ENCODE data around the gene ICOSLG. TPM values are rescaled to one million over a fixed set of nuclear protein-coding genes. Genes with fewer than 3 reads are reported as not detected.
"Not testable (repeated sequence)": the region's sequence is repeated elsewhere in the genome, so short reads cannot be mapped to it uniquely, and the experiment has no call there.

Gene ICOSLG
- total and polyA plus RNA-seq, 2 of the 13 experiments (the other 11 are each of a cell fraction or from before 2014, with no cell fraction given), result 0.51 to 1.3 TPM

DNA sequence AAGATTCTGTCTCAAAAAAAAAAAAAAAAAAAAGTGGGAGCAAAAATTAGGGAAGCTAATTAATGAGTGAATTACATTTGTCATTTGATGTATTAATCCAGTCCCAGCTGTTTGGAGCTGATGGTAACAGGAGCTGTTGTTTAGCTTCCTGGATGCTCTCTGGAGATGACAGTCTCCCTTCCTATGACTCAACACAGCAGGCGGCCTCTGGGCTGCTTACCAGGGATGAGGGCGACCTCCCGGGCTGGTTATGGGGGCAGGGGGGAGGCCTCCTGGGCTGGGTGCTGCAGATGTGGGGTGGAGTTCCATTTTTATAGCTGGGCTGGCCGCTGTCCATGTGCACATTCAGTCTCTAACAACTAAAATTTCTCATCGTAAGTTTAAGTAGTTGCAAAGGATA, 47.6 kb downstream of the ICOSLG start:
- H3K27ac ChIP-seq (ENCODE audit: extremely low read length, insufficient read depth, low read length); H3K27me3 ChIP-seq (ENCODE audit: control insufficient read depth in 1 of 2, insufficient read depth in 2 of 2, low read length in 2 of 2); DNase-seq (ENCODE audit: low spot score); H3K79me2 ChIP-seq (ENCODE audit: insufficient read depth, low read length); FAIRE-seq; H3K9ac ChIP-seq (ENCODE audit: insufficient read depth, low read depth, low read length); BruUV-seq (replicated peaks); H2AFZ ChIP-seq (ENCODE audit: low read length); CTCF ChIA-PET (ENCODE audit: low intra/inter-chr PET ratio, low total read pairs); POLR2A ChIA-PET; in situ Hi-C loops (cut with HindIII; ENCODE audit: extremely low pct_ligation_motif_present, low pct_unique_long_range_greater_than_20kb); H4K20me1 ChIP-seq (ENCODE audit: insufficient read depth, low read length); H3K9me3 ChIP-seq (ENCODE audit: low read length); ATAC-seq; H3K4me3 ChIP-seq (replicated peaks in 1 of 3; ENCODE audit: insufficient read depth in 1 of 3, low read depth in 2 of 3, low read length in 3 of 3); H3K36me3 ChIP-seq (replicated peaks in 1 of 2; ENCODE audit: control insufficient read depth in 1 of 2, insufficient read depth in 2 of 2, low read length in 2 of 2); H3K4me2 ChIP-seq (ENCODE audit: low read depth, low read length); H3K4me1 ChIP-seq (ENCODE audit: insufficient read depth, low read length); intact Hi-C loops (cut with micrococcal nuclease; ENCODE audit: unreplicated experiment): not testable (repeated sequence)
- WGBS (ENCODE audit: low lambda C conversion rate), result 100% methylated on average over 1 of the region's 5 CpGs

DNA sequence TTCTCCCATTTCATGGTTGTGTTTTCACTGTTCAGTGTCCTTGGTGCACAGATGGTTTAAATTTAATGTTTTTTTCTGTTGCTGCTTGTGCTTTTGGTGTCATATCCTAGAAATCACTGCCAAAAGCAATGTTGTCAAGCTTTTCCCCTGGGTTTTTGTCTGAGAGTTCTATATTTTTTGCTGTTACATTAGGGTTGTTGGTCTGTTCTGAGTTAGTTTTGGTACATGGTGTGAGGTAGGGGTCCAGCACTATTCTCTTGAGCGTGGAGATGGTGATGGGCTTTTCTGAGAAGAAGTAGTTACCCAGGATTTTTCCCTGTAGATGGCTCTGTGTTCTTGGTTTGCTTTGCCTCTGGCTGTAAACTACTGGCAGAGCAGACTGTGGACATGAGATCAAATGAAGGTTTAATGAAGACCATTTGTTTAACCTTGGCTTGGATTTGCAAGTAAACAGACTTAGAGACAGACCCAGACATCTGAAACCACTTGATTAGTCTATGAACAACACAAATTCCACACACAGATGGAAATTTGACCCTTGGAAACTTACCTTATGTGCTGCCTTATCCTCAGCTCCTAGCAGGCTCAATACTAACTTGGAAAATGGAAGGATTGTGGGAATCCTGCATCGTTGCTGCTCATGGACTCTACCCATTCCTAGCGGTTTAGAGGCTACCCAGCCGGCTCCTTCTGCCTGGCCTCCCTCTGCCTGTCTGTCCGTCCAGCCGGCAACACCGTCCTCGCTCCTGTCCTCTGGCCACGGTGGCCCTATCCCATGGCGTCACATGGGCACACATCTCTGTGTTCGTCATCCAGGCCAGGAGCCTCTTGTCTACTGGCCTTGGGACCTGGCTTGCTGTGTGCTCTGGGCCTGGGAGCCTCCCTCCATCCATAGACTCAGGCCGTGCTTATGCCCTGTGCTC, 50.1 kb downstream of the ICOSLG start:
- H3K9me3 ChIP-seq (ENCODE audit: low read length); intact Hi-C loops (cut with micrococcal nuclease; ENCODE audit: unreplicated experiment); H3K9ac ChIP-seq (ENCODE audit: insufficient read depth, low read depth, low read length); H3K4me1 ChIP-seq (ENCODE audit: insufficient read depth, low read length); DNase-seq (ENCODE audit: low spot score); FAIRE-seq; in situ Hi-C loops (cut with HindIII; ENCODE audit: extremely low pct_ligation_motif_present, low pct_unique_long_range_greater_than_20kb); H3K4me3 ChIP-seq (replicated peaks in 1 of 3; ENCODE audit: insufficient read depth in 1 of 3, low read depth in 2 of 3, low read length in 3 of 3); BruUV-seq (replicated peaks); POLR2A ChIA-PET; H3K27me3 ChIP-seq (ENCODE audit: control insufficient read depth in 1 of 2, insufficient read depth in 2 of 2, low read length in 2 of 2); H3K79me2 ChIP-seq (ENCODE audit: insufficient read depth, low read length); H4K20me1 ChIP-seq (ENCODE audit: insufficient read depth, low read length); H2AFZ ChIP-seq (ENCODE audit: low read length); H3K36me3 ChIP-seq (replicated peaks in 1 of 2; ENCODE audit: control insufficient read depth in 1 of 2, insufficient read depth in 2 of 2, low read length in 2 of 2); H3K27ac ChIP-seq (ENCODE audit: extremely low read length, insufficient read depth, low read length); CTCF ChIA-PET (ENCODE audit: low intra/inter-chr PET ratio, low total read pairs); H3K4me2 ChIP-seq (ENCODE audit: low read depth, low read length): not testable (repeated sequence)
- ATAC-seq, result peak; percentile 27; the same call in 1 of the 3 replicates
- 62% methylated on average over 7 of the region's 12 CpGs for WGBS (ENCODE audit: low lambda C conversion rate)

DNA sequence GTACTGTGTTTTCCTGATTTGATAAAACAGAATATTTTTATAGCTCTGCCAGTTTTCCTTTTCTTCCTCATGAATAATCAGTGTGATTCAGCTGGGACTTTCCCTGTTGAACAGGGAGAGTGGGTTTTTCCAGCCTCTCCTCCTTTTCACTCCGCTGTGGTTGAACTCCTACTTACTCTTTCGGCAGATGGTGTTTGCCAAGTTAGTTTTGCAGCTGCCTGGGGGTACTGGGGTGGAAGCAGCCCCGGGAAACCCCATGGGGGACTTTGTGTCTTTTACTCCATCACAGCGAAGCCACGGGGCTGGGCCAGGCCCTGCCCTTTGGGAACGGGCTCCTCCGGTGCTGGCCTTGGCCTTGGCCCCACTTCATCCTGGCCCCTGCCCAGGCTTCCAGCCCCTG, 55.9 kb downstream of the ICOSLG start:
- H4K20me1 ChIP-seq (ENCODE audit: insufficient read depth, low read length); DNase-seq (ENCODE audit: low spot score); H3K27ac ChIP-seq (ENCODE audit: extremely low read length, insufficient read depth, low read length); in situ Hi-C loops (cut with HindIII; ENCODE audit: extremely low pct_ligation_motif_present, low pct_unique_long_range_greater_than_20kb); BruUV-seq (replicated peaks); H3K4me1 ChIP-seq (ENCODE audit: insufficient read depth, low read length); H3K79me2 ChIP-seq (ENCODE audit: insufficient read depth, low read length); H3K9me3 ChIP-seq (ENCODE audit: low read length); H3K4me3 ChIP-seq (replicated peaks in 1 of 3; ENCODE audit: insufficient read depth in 1 of 3, low read depth in 2 of 3, low read length in 3 of 3); H3K9ac ChIP-seq (ENCODE audit: insufficient read depth, low read depth, low read length); H3K36me3 ChIP-seq (replicated peaks in 1 of 2; ENCODE audit: control insufficient read depth in 1 of 2, insufficient read depth in 2 of 2, low read length in 2 of 2); H2AFZ ChIP-seq (ENCODE audit: low read length); intact Hi-C loops (cut with micrococcal nuclease; ENCODE audit: unreplicated experiment); H3K27me3 ChIP-seq (ENCODE audit: control insufficient read depth in 1 of 2, insufficient read depth in 2 of 2, low read length in 2 of 2); FAIRE-seq; H3K4me2 ChIP-seq (ENCODE audit: low read depth, low read length); ATAC-seq; CTCF ChIA-PET (ENCODE audit: low intra/inter-chr PET ratio, low total read pairs); POLR2A ChIA-PET: not testable (repeated sequence)
- WGBS (ENCODE audit: low lambda C conversion rate), result no CpG with 5 or more reads among the region's 7 CpGs

DNA sequence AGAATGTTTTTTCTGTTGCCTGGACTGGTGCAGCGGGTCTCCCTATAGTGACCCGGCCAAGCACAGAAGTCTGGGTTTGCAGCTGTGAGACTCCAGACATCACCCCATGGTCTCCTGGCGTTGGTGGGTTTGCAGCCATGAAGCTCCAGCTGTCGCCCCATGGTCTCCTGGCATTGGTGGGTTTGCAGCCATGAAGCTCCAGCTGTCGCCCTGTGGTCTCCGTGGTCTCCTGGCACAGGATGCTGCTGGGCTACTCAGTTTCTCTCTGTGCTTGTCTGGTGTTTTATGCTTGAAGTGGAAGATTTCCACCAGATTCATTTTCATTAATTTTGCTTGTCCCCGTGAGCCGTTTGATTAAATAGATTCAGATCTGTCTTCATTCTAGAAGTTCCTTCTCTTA, 58.5 kb downstream of the ICOSLG start:
- ATAC-seq; intact Hi-C loops (cut with micrococcal nuclease; ENCODE audit: unreplicated experiment); H3K27me3 ChIP-seq (ENCODE audit: control insufficient read depth in 1 of 2, insufficient read depth in 2 of 2, low read length in 2 of 2); H3K9ac ChIP-seq (ENCODE audit: insufficient read depth, low read depth, low read length); BruUV-seq (replicated peaks); H4K20me1 ChIP-seq (ENCODE audit: insufficient read depth, low read length); CTCF ChIA-PET (ENCODE audit: low intra/inter-chr PET ratio, low total read pairs); H3K4me1 ChIP-seq (ENCODE audit: insufficient read depth, low read length); H3K27ac ChIP-seq (ENCODE audit: extremely low read length, insufficient read depth, low read length); FAIRE-seq; in situ Hi-C loops (cut with HindIII; ENCODE audit: extremely low pct_ligation_motif_present, low pct_unique_long_range_greater_than_20kb); POLR2A ChIA-PET; H2AFZ ChIP-seq (ENCODE audit: low read length); H3K79me2 ChIP-seq (ENCODE audit: insufficient read depth, low read length); DNase-seq (ENCODE audit: low spot score); H3K4me3 ChIP-seq (replicated peaks in 1 of 3; ENCODE audit: insufficient read depth in 1 of 3, low read depth in 2 of 3, low read length in 3 of 3); H3K4me2 ChIP-seq (ENCODE audit: low read depth, low read length); H3K9me3 ChIP-seq (ENCODE audit: low read length); H3K36me3 ChIP-seq (replicated peaks in 1 of 2; ENCODE audit: control insufficient read depth in 1 of 2, insufficient read depth in 2 of 2, low read length in 2 of 2): not testable (repeated sequence)
- WGBS (ENCODE audit: low lambda C conversion rate), result no CpG with 5 or more reads among the region's 8 CpGs
